PFSK-1 (cell line): Measurements from ENCODE around the gene KCNQ5.

Source experiments
- TAF1 ChIP-seq: IDR thresholded peaks from 2 replicates; pipeline ENCODE4 v1.6.1; 2012; ENCODE audit warnings: low read length, control low read depth, borderline replicate concordance; ENCODE audit not compliant: insufficient read depth
- TF ChIP-seq, protein P1 (sequence below), 2 experiments: IDR thresholded peaks; 2 replicates each; pipeline versions ENCODE4 v1.6.1 to v1.8.0; 2011 to 2012; ENCODE audit warnings: low read depth in 2 of 2, low read length in 2 of 2, control low read depth in 1 of 2, inconsistent platforms in 1 of 2, mild to moderate bottlenecking in 1 of 2, moderate library complexity in 1 of 2; ENCODE audit not compliant: insufficient read depth in 1 of 2

DNA sequence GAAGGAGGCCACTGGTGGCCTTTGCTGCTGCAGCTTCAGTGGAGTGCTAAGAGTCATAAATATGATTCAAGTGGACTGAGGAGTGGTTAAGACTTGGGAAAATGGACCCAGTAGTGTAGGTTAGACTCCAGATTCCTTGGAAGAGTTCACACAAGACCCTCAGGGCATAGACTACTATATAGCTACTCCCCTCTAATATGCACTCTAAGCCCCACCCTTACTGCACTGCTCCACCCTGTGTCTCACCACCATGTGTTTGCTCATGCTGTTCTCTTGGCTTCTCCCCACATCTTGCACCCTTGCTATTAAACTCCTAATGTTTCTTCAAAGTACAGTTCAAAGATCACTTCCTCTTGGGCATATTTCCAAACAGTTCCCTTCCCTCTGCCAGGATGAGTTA is 5.7 kb downstream of the KCNQ5 start:
- TF ChIP-seq TAF1: no peak
- TF ChIP-seq, protein P1, sequence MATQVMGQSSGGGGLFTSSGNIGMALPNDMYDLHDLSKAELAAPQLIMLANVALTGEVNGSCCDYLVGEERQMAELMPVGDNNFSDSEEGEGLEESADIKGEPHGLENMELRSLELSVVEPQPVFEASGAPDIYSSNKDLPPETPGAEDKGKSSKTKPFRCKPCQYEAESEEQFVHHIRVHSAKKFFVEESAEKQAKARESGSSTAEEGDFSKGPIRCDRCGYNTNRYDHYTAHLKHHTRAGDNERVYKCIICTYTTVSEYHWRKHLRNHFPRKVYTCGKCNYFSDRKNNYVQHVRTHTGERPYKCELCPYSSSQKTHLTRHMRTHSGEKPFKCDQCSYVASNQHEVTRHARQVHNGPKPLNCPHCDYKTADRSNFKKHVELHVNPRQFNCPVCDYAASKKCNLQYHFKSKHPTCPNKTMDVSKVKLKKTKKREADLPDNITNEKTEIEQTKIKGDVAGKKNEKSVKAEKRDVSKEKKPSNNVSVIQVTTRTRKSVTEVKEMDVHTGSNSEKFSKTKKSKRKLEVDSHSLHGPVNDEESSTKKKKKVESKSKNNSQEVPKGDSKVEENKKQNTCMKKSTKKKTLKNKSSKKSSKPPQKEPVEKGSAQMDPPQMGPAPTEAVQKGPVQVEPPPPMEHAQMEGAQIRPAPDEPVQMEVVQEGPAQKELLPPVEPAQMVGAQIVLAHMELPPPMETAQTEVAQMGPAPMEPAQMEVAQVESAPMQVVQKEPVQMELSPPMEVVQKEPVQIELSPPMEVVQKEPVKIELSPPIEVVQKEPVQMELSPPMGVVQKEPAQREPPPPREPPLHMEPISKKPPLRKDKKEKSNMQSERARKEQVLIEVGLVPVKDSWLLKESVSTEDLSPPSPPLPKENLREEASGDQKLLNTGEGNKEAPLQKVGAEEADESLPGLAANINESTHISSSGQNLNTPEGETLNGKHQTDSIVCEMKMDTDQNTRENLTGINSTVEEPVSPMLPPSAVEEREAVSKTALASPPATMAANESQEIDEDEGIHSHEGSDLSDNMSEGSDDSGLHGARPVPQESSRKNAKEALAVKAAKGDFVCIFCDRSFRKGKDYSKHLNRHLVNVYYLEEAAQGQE (IDR thresholded peaks at IDR 0.05; ENCODE audit: insufficient read depth in 1 of 2, low read depth in 2 of 2, low read length in 2 of 2): no peak
